Astrocyte (in vitro differentiated cells and primary cell): Measurements from ENCODE around the gene NAT14.

ENCODE experiments used
- CTCF ChIP-seq: IDR thresholded peaks from 2 replicates; pipeline ENCODE4 v1.5.1; 2011; ENCODE audit warnings: low read depth, mild to moderate bottlenecking, inconsistent platforms, low read length, moderate library complexity; ENCODE audit not compliant: insufficient read depth
- EZH2 ChIP-seq: IDR thresholded peaks from 2 replicates; pipeline ENCODE4 v1.6.1; 2012; ENCODE audit warnings: mild to moderate bottlenecking, low read length, inconsistent platforms; ENCODE audit not compliant: insufficient read depth

GRCh38 chr19:55447421-55448174 is 37.4 kb upstream of the NAT14 start:
- no peak for TF ChIP-seq CTCF
- TF ChIP-seq EZH2: no peak
